Muscle of leg (tissue), 16 donors: Measurements from ENCODE around the gene IFNA8. TPM values are rescaled to one million over a fixed set of nuclear protein-coding genes. Genes with fewer than 3 reads are reported as not detected.
"Not testable (repeated sequence)": the region's sequence is repeated elsewhere in the genome, so short reads cannot be mapped to it uniquely, and the experiment has no call there.

Source experiments
- DNase-seq: peaks from one replicate; pipeline ENCODE4 v3.0.0; 2013
- H3K27ac ChIP-seq: one replicate; pipeline ENCODE4 v1.5.1; 2013; ENCODE audit warnings: mild to moderate bottlenecking, low read length, control low read depth
- H3K27me3 ChIP-seq: one replicate; pipeline ENCODE4 v1.6.1; 2013; ENCODE audit warnings: low read length; ENCODE audit not compliant: control insufficient read depth, insufficient read depth
- H3K36me3 ChIP-seq: one replicate; pipeline ENCODE4 v1.6.1; 2013; ENCODE audit warnings: low read length; ENCODE audit not compliant: control insufficient read depth, insufficient read depth
- H3K4me1 ChIP-seq: one replicate; pipeline ENCODE4 v1.6.1; 2013; ENCODE audit warnings: low read length; ENCODE audit not compliant: control insufficient read depth, insufficient read depth
- H3K4me3 ChIP-seq: one replicate; pipeline ENCODE4 v1.5.1; 2013; ENCODE audit warnings: low read length, control low read depth
- H3K9me3 ChIP-seq: replicated peaks from 2 replicates; pipeline ENCODE4 v1.6.1; 2013; ENCODE audit warnings: low read depth, low read length; ENCODE audit not compliant: control insufficient read depth
- WGBS: methylation state at CpG from one replicate; pipeline ENCODE4 v1.1.5; 2013; ENCODE audit warnings: missing lambda C conversion rate; ENCODE audit not compliant: insufficient coverage; 5-methylcytosine and 5-hydroxymethylcytosine counted together
- long read RNA-seq, 11 donors: transcript quantifications; one replicate each; lab custom pipeline, GENCODE V29; 2026
- polyA plus RNA-seq, 8 donors: library from polyadenylated mRNA; unstranded; fragments of 120-200 nt; gene quantifications; one replicate each; pipeline versions ENCODE4 v1.2.1 to v1.2.3, GENCODE V29; 2013; ENCODE audit warnings: inconsistent platforms in 1 of 8, low replicate concordance in 1 of 8; ENCODE audit not compliant: insufficient read length in 8 of 8, insufficient read depth in 1 of 8
- total RNA-seq: library from RNA; stranded (reverse); fragments of 120-200 nt; gene quantifications from one replicate; pipeline ENCODE4 v1.2.4, GENCODE V29; 2013

IFNA8 gene
- total RNA-seq: not detected
- polyA plus RNA-seq: not detected
- long read RNA-seq, donor 1: 0 reads
- long read RNA-seq, donor 2: 0 reads
- long read RNA-seq, donor 3: 0 reads
- long read RNA-seq, donor 4: 0 reads
- long read RNA-seq, donor 5: 0 reads
- long read RNA-seq, donor 6: 0 reads
- long read RNA-seq, donor 7: 0 reads
- long read RNA-seq, donor 8: 0 reads
- long read RNA-seq, donor 9: 0 reads
- long read RNA-seq, donor 10: 0 reads
- long read RNA-seq, donor 11: 0 reads

- 80% methylated on average over 1 of the region's 1 CpG for WGBS
- no peak for DNase-seq
- H3K9me3 ChIP-seq: no peaks in the 10 kb centered on the region
- H3K4me1 ChIP-seq: no peaks in the 10 kb centered on the region
- no peaks in the 10 kb centered on the region for H3K36me3 ChIP-seq
- H3K27ac ChIP-seq: no peak within 1 kb of the TSS
- H3K27me3 ChIP-seq: no peaks in the 10 kb centered on the region
- no peak within 1 kb of the TSS for H3K4me3 ChIP-seq
Measured at GRCh38 chr9:21408817-21409216, at the start of gene IFNA8. Gene IFNA8, plus strand, starts transcription at chr9:21409117. Its CDS starts 60 bp downstream, at chr9:21409177.

DNA sequence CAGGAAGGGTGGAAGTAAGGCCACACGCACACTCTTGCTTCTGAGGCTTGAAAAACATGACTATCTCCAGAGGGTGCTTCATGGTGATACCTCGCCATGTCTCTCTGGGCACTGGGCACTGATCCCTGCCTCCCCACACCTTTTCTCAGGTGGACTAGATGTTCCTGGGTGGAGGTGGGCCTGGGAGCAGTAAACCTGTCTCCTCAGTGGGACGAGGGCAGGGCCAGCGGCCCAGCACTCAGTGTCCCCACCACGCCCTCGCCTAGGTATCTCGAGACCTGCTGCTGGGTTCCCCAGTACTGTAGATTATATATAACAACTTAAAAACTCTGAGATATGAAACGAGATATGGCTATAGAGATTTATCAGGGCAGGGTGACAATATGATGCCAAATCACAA is 46.6 kb upstream of the IFNA8 start:
- Histone ChIP-seq H3K4me1 (no peaks in the 10 kb centered on the region), H3K9me3 (no peaks in the 10 kb centered on the region), H3K27me3 (peaks cover 2% of the 10 kb centered on the region), H3K27ac (no peak overlapping the region), H3K4me3 (no peak overlapping the region), H3K36me3 (no peaks in the 10 kb centered on the region)
- DNase-seq: no peak
- no CpG with 5 or more reads among the region's 8 CpGs for WGBS

GRCh38 chr9:21367169-21367568 is 41.7 kb upstream of the IFNA8 start:
- not testable (repeated sequence) for H3K27ac ChIP-seq, H3K27me3 ChIP-seq, H3K4me3 ChIP-seq, H3K4me1 ChIP-seq, H3K36me3 ChIP-seq, DNase-seq, H3K9me3 ChIP-seq
- no CpG with 5 or more reads among the region's 2 CpGs for WGBS

DNA sequence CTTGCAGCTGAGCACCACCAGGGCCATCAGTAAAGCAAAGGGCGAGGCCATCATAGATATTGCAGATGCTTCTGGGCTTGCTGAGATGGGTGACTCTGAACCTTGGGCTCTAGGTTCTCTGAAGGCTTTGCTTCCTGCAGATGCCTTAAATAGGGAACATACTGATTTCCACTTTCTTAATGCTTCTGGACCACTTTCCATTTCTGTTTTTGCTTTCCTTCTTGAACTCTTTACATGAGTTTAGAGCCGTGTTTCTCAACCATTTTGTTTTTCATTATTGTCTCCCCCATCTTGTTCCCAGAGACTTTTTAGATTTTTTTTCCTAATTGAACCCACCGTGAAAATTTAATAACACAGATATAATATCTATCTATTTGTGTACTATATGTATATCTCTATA is 41.0 kb upstream of the IFNA8 start, which contains the start of gene IFNA13:
TSS of gene IFNA13 (minus strand) at position 101 of the 400 bp plus-strand sequence. CDS start at position 54, 47 bp downstream.
- Histone ChIP-seq H3K27me3 (peaks cover 2% of the 10 kb centered on the region), H3K4me3 (no peak within 1 kb of the TSS), H3K36me3 (no peaks in the 10 kb centered on the region), H3K4me1 (no peaks in the 10 kb centered on the region), H3K9me3 (no peaks in the 10 kb centered on the region), H3K27ac (no peak within 1 kb of the TSS)
- 75% methylated on average over 1 of the region's 3 CpGs for WGBS
- DNase-seq: no peak

- not testable (repeated sequence) for H3K27ac ChIP-seq, DNase-seq, H3K4me3 ChIP-seq, H3K27me3 ChIP-seq, H3K36me3 ChIP-seq, H3K4me1 ChIP-seq, H3K9me3 ChIP-seq
- WGBS: no CpG with 5 or more reads among the region's 4 CpGs
Measured at GRCh38 chr9:21371467-21371866, 37.5 kb upstream of the IFNA8 start.

GRCh38 chr9:21381448-21382339 is 27.2 kb upstream of the IFNA8 start:
- WGBS: 86% methylated on average over 1 of the region's 5 CpGs
- Histone ChIP-seq H3K27me3 (peaks cover 3% of the 10 kb centered on the region), H3K27ac (no peak overlapping the region), H3K4me1 (no peaks in the 10 kb centered on the region), H3K36me3 (no peaks in the 10 kb centered on the region), H3K4me3 (no peak overlapping the region), H3K9me3 (no peaks in the 10 kb centered on the region)
- peak; percentile 42 for DNase-seq

GRCh38 chr9:21383627-21384026 is 25.3 kb upstream of the IFNA8 start:
- no peaks in the 10 kb centered on the region for H3K36me3 ChIP-seq
- H3K27me3 ChIP-seq: peaks cover 3% of the 10 kb centered on the region
- no peak overlapping the region for H3K4me3 ChIP-seq
- H3K27ac ChIP-seq: no peak overlapping the region
- DNase-seq: no peak
- H3K4me1 ChIP-seq: no peaks in the 10 kb centered on the region
- H3K9me3 ChIP-seq: no peaks in the 10 kb centered on the region
- 94% methylated on average over 2 of the region's 4 CpGs for WGBS

DNA sequence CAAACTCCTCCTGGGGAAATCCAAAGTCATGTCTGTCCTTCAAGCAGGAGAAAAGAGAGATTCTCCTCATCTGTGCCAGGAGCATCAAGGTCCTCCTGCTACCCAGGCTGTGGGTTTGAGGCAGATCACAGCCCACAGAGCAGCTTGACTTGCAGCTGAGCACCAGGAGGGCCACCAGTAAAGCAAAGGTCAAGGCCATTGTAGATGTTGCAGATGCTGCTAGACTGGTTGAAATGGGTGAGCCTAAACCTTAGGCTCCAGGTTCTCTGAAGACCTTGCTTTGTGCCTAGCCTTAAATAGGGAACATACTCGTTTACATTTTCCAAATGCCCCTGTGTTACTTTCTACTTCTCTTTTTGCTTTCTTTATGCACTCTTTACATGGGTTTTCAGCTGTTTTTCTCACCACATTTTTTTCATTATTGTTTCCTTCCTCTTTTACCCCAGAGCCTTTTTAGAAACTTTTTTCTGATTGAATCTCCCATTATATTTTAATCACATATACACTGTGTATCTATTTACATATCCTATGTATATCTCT is 23.7 kb upstream of the IFNA8 start, which contains the start of gene IFNA2:
TSS of gene IFNA2 (minus strand) at position 268 of the 540 bp plus-strand sequence. CDS start at position 199, 69 bp downstream.
- Histone ChIP-seq H3K27me3 (peaks cover 3% of the 10 kb centered on the region), H3K36me3 (no peaks in the 10 kb centered on the region), H3K9me3 (no peaks in the 10 kb centered on the region), H3K4me3 (no peak within 1 kb of the TSS), H3K4me1 (no peaks in the 10 kb centered on the region), H3K27ac (no peak within 1 kb of the TSS)
- DNase-seq: peak; percentile 5
- WGBS: 71% methylated on average over 1 of the region's 1 CpG

DNA sequence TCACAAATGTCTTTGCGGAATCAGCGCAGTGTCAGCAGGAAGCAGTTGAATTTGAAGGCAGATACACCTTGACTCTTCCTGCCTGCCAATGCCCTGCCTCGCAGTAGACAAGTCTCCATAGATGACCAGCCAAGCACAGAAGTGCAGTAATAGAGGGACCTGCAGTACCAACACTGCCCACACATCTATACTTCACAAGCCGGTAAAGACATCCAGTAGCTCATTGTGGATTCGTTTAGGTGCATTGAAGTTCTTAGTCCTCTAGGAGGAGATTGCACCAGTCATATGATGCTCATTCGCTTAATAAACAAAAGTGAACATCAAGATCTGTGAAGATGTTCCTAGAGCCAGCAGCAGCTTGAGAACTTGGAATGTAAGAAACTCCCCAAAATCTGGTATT is 16.6 kb upstream of the IFNA8 start:
- Histone ChIP-seq H3K4me1 (peaks cover 3% of the 10 kb centered on the region), H3K27ac (no peak overlapping the region), H3K4me3 (no peak overlapping the region), H3K36me3 (no peaks in the 10 kb centered on the region), H3K9me3 (no peaks in the 10 kb centered on the region), H3K27me3 (peaks cover 21% of the 10 kb centered on the region)
- 94% methylated on average over 4 of the region's 6 CpGs for WGBS
- DNase-seq: no peak
